Trophoblast cell (in vitro differentiated cells and primary cell): ENCODE data around the gene TMEM208.

Experiments
- DNase-seq, 2 donors: peaks; one replicate each; pipeline ENCODE4 v3.0.0-alpha.2; 2016
- H2AFZ ChIP-seq: 2 replicates; pipeline ENCODE4 v1.6.1; 2013; ENCODE audit warnings: low read length, moderate library complexity, mild to moderate bottlenecking; ENCODE audit not compliant: insufficient read depth, poor library complexity
- H2AK5ac ChIP-seq: 2 replicates; pipeline ENCODE4 v1.6.1; 2013; ENCODE audit warnings: mild to moderate bottlenecking, low read length
- H2BK120ac ChIP-seq: 2 replicates; pipeline ENCODE4 v1.6.1; 2013; ENCODE audit warnings: low read length, mild to moderate bottlenecking, moderate library complexity; ENCODE audit not compliant: insufficient read depth, poor library complexity
- H2BK12ac ChIP-seq: 2 replicates; pipeline ENCODE4 v1.6.1; 2013; ENCODE audit warnings: mild to moderate bottlenecking, low read length, moderate library complexity
- H2BK5ac ChIP-seq: 2 replicates; pipeline ENCODE4 v1.6.1; 2013; ENCODE audit warnings: low read length, low read depth, moderate library complexity, mild to moderate bottlenecking; ENCODE audit not compliant: poor library complexity
- H3K14ac ChIP-seq: 2 replicates; pipeline ENCODE4 v1.6.1; 2013; ENCODE audit warnings: mild to moderate bottlenecking, low read length
- H3K18ac ChIP-seq: 2 replicates; pipeline ENCODE4 v1.6.1; 2013; ENCODE audit warnings: mild to moderate bottlenecking, low read length
- H3K23ac ChIP-seq: 2 replicates; pipeline ENCODE4 v1.6.1; 2013; ENCODE audit warnings: low read length
- H3K27ac ChIP-seq: 2 replicates; pipeline ENCODE4 v1.5.1; 2013; ENCODE audit warnings: low read depth, mild to moderate bottlenecking, inconsistent platforms, low read length, moderate library complexity
- H3K27me3 ChIP-seq: 2 replicates; pipeline ENCODE4 v1.6.1; 2013; ENCODE audit warnings: inconsistent platforms, mild to moderate bottlenecking, low read length, moderate library complexity; ENCODE audit not compliant: insufficient read depth
- H3K36me3 ChIP-seq, 2 experiments: 1 replicate in 1 of 2; 2 replicates in 1 of 2; pipeline ENCODE4 v1.6.1; 2013; ENCODE audit warnings: low read length in 2 of 2, mild to moderate bottlenecking in 2 of 2, moderate library complexity in 1 of 2; ENCODE audit not compliant: insufficient read depth in 2 of 2, control insufficient read depth in 1 of 2
- H3K4ac ChIP-seq: 2 replicates; pipeline ENCODE4 v1.6.1; 2013; ENCODE audit warnings: low read depth, mild to moderate bottlenecking, low read length, moderate library complexity
- H3K4me1 ChIP-seq, 2 experiments: 1 replicate in 1 of 2; 2 replicates in 1 of 2; pipeline ENCODE4 v1.6.1; 2013; ENCODE audit warnings: low read length in 2 of 2, mild to moderate bottlenecking in 2 of 2, moderate library complexity in 1 of 2; ENCODE audit not compliant: insufficient read depth in 2 of 2, control insufficient read depth in 1 of 2
- H3K4me2 ChIP-seq: 2 replicates; pipeline ENCODE4 v1.6.1; 2013; ENCODE audit warnings: inconsistent platforms, mild to moderate bottlenecking, low read length, moderate library complexity
- H3K4me3 ChIP-seq: 2 replicates; pipeline ENCODE4 v1.5.1; 2013; ENCODE audit warnings: mild to moderate bottlenecking, low read depth, low read length, inconsistent platforms
- H3K79me1 ChIP-seq: one replicate; pipeline ENCODE4 v1.6.1; 2013; ENCODE audit warnings: low read length
- H3K79me2 ChIP-seq: 2 replicates; pipeline ENCODE4 v1.6.1; 2013; ENCODE audit warnings: low read length, mild to moderate bottlenecking; ENCODE audit not compliant: control insufficient read depth, insufficient read depth, poor library complexity
- H3K9ac ChIP-seq: 2 replicates; pipeline ENCODE4 v1.6.1; 2013; ENCODE audit warnings: mild to moderate bottlenecking, low read length
- H3K9me3 ChIP-seq: 2 replicates; pipeline ENCODE4 v1.6.1; 2013; ENCODE audit warnings: low read depth, mild to moderate bottlenecking, control low read depth, inconsistent platforms, low read length; ENCODE audit not compliant: insufficient read depth
- H4K12ac ChIP-seq: 2 replicates; pipeline ENCODE4 v1.6.1; 2013; ENCODE audit warnings: low read depth, mild to moderate bottlenecking, low read length, moderate library complexity
- H4K8ac ChIP-seq: 2 replicates; pipeline ENCODE4 v1.6.1; 2013; ENCODE audit warnings: low read depth, mild to moderate bottlenecking, low read length, moderate library complexity
- H4K91ac ChIP-seq: one replicate; pipeline ENCODE4 v1.6.1; 2013; ENCODE audit warnings: low read depth, mild to moderate bottlenecking, low read length, moderate library complexity
- WGBS: extraction: QIAGEN DNeasy Blood & Tissue Kit; methylation state at CpG from one replicate; pipeline ENCODE4 v1.1.7; 2013; ENCODE audit warnings: missing lambda C conversion rate; ENCODE audit not compliant: insufficient read length, insufficient coverage; ENCODE audit errors: extremely low coverage; 5-methylcytosine and 5-hydroxymethylcytosine counted together

TMEM208 gene

DNA sequence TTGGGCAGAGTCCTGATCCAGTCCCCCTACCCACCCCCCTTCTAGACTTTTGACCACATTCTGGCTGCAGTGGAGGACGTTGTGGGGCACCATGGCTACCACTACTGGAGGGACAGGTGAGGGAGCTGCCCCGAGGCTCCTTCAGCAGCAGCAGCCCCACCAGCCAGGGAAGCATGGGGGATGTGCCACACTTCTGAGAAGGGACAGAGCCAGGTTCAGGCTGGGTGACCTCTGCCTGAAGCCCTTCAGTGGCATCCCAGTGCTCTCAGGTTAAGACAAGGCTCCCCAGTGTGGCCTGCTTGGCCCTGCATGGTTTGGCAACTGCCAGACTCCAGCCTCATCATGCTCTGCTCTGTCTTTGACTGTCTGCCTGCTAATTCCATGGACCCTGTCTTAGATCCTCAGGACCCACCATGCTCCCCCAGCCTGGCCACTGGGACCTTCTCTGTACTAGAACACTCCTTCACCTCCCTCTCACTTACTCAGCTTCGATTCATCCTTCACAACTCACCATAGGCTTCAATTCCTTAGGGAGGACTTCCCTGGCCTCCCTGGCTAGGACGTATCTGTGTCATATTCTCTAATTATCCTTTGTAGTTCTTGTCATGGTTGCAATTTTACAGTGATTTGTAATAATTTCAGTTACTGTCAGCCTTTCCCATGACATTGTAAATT, 30.7 kb downstream of the TMEM208 start:
- no peak overlapping the region for H2BK120ac ChIP-seq
- H3K4me3 ChIP-seq, result no peak overlapping the region
- H4K91ac ChIP-seq, result no peak overlapping the region
- no peak overlapping the region for H3K27ac ChIP-seq
- no peak overlapping the region for H4K12ac ChIP-seq
- H3K23ac ChIP-seq, result no peak overlapping the region
- peaks cover 5% of the 10 kb centered on the region for H3K9me3 ChIP-seq
- H2AFZ ChIP-seq, result no peak overlapping the region
- H2AK5ac ChIP-seq, result no peak overlapping the region
- no CpG with 5 or more reads among the region's 4 CpGs for WGBS
- no peak overlapping the region for H3K4me2 ChIP-seq
- H3K79me2 ChIP-seq, result no peaks in the 10 kb centered on the region
- no peaks in the 10 kb centered on the region for H3K4me1 ChIP-seq
- H3K18ac ChIP-seq, result no peak overlapping the region
- H2BK12ac ChIP-seq, result no peak overlapping the region
- no peak overlapping the region for H4K8ac ChIP-seq
- no peak overlapping the region for H3K14ac ChIP-seq
- H3K4ac ChIP-seq, result no peak overlapping the region
- H3K79me1 ChIP-seq, result no peaks in the 10 kb centered on the region
- no peak overlapping the region for H3K9ac ChIP-seq
- DNase-seq, result no peak
- H3K36me3 ChIP-seq, result no peaks in the 10 kb centered on the region
- no peak overlapping the region for H2BK5ac ChIP-seq
- peaks cover 1% of the 10 kb centered on the region for H3K27me3 ChIP-seq

DNA sequence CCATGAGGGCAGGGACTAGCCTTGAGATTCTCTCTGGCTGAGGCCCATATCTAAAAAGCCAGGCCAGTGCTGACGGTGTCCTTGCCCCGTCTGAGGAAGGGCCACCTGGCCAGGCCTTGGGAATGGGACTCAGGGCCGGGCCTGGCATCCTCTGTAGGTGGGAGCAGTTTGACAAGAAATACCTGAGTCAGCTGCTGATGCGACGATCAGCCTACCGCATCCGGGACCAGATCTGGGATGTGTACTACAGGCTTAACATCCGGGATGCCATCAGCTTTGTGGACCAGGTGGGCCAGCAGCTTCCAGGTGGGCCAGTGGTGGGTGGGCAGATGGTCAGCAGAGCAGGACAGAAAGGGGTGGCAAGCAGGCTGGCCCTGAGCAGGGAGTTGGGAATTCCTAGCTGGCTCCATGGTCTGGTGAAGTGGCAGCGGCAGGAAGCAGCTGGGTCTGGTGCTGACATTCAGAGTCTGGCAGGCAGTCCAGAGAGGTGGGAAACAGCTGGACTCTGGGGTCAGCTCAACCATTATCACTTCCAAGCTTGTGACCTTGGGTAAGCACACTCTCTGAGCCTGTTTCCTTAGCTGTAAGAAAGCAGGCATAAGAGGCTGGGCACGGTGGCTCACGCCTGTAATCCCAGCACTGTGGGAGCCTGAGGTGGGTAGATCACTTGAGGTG, 31.4 kb downstream of the TMEM208 start:
- Histone ChIP-seq H3K79me2 (no peaks in the 10 kb centered on the region), H2AK5ac (no peak overlapping the region), H3K36me3 (no peaks in the 10 kb centered on the region), H2BK12ac (no peak overlapping the region), H3K27ac (no peak overlapping the region), H2AFZ (no peak overlapping the region), H3K18ac (no peak overlapping the region), H3K23ac (no peak overlapping the region), H3K9ac (no peak overlapping the region), H4K12ac (no peak overlapping the region), H3K4me3 (no peak overlapping the region), H2BK5ac (no peak overlapping the region), H2BK120ac (no peak overlapping the region), H3K4me2 (no peak overlapping the region), H3K79me1 (no peaks in the 10 kb centered on the region), H4K8ac (no peak overlapping the region), H3K14ac (no peak overlapping the region), H3K9me3 (peaks cover 3% of the 10 kb centered on the region), H3K4me1 (no peaks in the 10 kb centered on the region), H3K27me3 (peaks cover 2% of the 10 kb centered on the region), H4K91ac (no peak overlapping the region), H3K4ac (no peak overlapping the region)
- no CpG with 5 or more reads among the region's 11 CpGs for WGBS
- peak; percentile 81 to 86 for DNase-seq

DNA sequence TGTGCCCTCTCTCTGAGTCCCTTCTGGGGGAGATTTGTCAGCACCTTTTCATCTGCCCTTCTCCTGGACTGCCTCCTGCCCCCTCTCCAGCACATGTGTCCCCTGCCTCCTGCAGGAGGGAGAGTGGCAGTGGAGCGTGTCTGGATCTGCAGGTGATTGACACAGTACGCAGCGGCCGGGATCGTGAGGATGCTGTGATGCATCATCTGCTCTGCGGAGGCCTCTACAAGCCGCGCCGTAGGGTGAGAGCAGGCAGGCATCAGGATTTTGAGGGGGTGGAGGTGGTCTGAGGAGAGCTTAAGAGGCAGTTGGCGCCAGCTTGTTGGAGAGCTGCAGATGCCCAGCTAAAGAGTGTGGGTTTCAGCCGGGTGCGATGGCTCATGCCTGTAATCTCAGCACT, 32.8 kb downstream of the TMEM208 start:
- no peak overlapping the region for H2AK5ac ChIP-seq
- WGBS, result no CpG with 5 or more reads among the region's 12 CpGs
- H3K4me2 ChIP-seq, result no peak overlapping the region
- no peak overlapping the region for H3K4me3 ChIP-seq
- H4K8ac ChIP-seq, result no peak overlapping the region
- H4K91ac ChIP-seq, result no peak overlapping the region
- H3K14ac ChIP-seq, result no peak overlapping the region
- no peak overlapping the region for H2BK5ac ChIP-seq
- H3K27ac ChIP-seq, result no peak overlapping the region
- peaks cover 3% of the 10 kb centered on the region for H3K9me3 ChIP-seq
- no peak for DNase-seq
- no peak overlapping the region for H2AFZ ChIP-seq
- no peak overlapping the region for H3K18ac ChIP-seq
- H3K27me3 ChIP-seq, result peaks cover 2% of the 10 kb centered on the region
- no peak overlapping the region for H3K23ac ChIP-seq
- H3K9ac ChIP-seq, result no peak overlapping the region
- H3K4me1 ChIP-seq, result no peaks in the 10 kb centered on the region
- no peak overlapping the region for H2BK12ac ChIP-seq
- H2BK120ac ChIP-seq, result no peak overlapping the region
- no peaks in the 10 kb centered on the region for H3K36me3 ChIP-seq
- H3K79me1 ChIP-seq, result no peaks in the 10 kb centered on the region
- H4K12ac ChIP-seq, result no peak overlapping the region
- no peaks in the 10 kb centered on the region for H3K79me2 ChIP-seq
- H3K4ac ChIP-seq, result no peak overlapping the region

DNA sequence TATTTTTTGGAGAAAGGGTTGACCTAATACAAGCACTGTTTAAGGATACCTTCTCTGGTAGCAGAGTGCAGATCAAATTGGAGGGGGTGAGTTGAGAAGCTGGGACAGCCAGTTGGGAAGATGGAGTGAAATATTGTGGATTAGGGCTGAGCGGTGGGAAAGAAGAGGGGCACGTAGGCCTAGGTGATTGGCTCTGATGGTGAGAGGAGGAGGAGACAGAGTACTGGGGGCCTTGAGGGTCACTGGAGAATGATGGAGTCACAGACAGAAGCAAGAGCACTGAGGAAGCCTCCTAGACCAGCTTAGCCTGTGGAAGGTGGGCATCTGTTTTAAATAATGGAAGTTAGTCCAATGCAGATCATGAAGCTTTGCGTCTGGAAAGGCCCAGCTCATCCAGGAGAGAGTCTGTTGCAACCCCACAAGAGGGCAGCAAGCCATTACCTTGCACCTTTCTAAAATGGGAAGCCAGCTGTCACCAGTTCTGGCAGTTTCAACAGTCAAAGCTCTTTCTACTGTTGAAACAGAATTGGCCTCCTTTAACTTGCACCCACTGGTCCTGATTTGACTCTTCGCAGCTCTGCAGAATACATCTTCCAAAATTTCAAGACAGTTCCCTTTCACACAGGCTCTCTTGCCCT, 33.6 kb downstream of the TMEM208 start:
- Histone ChIP-seq H4K8ac (no peak overlapping the region), H2BK120ac (no peak overlapping the region), H3K79me1 (no peaks in the 10 kb centered on the region), H3K36me3 (no peaks in the 10 kb centered on the region), H3K9me3 (peaks cover 3% of the 10 kb centered on the region), H4K91ac (no peak overlapping the region), H3K23ac (no peak overlapping the region), H2BK12ac (no peak overlapping the region), H3K4ac (no peak overlapping the region), H3K79me2 (no peaks in the 10 kb centered on the region), H2AK5ac (no peak overlapping the region), H3K9ac (no peak overlapping the region), H2BK5ac (no peak overlapping the region), H3K27ac (no peak overlapping the region), H3K4me1 (no peaks in the 10 kb centered on the region), H4K12ac (no peak overlapping the region), H3K14ac (no peak overlapping the region), H3K4me2 (no peak overlapping the region), H2AFZ (no peak overlapping the region), H3K18ac (no peak overlapping the region), H3K27me3 (peaks cover 2% of the 10 kb centered on the region), H3K4me3 (no peak overlapping the region)
- no CpG with 5 or more reads among the region's 4 CpGs for WGBS
- DNase-seq, result peak; percentile 38 to 65
